Smooth muscle cell (in vitro differentiated cells): ENCODE data around the gene POC5. TPM values are rescaled to one million over a fixed set of nuclear protein-coding genes. Genes with fewer than 3 reads are reported as not detected.

Source experiments
- DNase-seq: peaks from one replicate; lab custom pipeline; 2025; ENCODE audit not compliant: unreplicated experiment; lab: John Stamatoyannopoulos, UW
- H2AFZ ChIP-seq: fragments of 200-600 bp; sonication (generic); 2 replicates; pipeline ENCODE4 v1.6.0; 2016; ENCODE audit warnings: antibody characterized with exemption, low read depth, mild to moderate bottlenecking
- H3F3A ChIP-seq: fragments of 200-600 bp; sonication (generic); 2 replicates; pipeline ENCODE4 v1.6.0; 2017; ENCODE audit warnings: antibody characterized with exemption, low read depth
- H3K27ac ChIP-seq: fragments of 200-600 bp; sonication (generic); 2 replicates; pipeline ENCODE4 v1.5.1; 2016; ENCODE audit warnings: low read depth, mild to moderate bottlenecking
- H3K27me3 ChIP-seq: fragments of 200-600 bp; sonication (generic); 2 replicates; pipeline ENCODE4 v1.6.1; 2016; ENCODE audit warnings: low read depth, mild to moderate bottlenecking
- H3K36me3 ChIP-seq: fragments of 200-600 bp; sonication (generic); 2 replicates; pipeline ENCODE4 v1.5.1; 2016; ENCODE audit warnings: low read depth
- H3K4me1 ChIP-seq: fragments of 200-600 bp; sonication (generic); 2 replicates; pipeline ENCODE4 v1.5.1; 2016; ENCODE audit warnings: low read depth
- H3K4me2 ChIP-seq: fragments of 200-600 bp; sonication (generic); 2 replicates; pipeline ENCODE4 v1.6.0; 2016; ENCODE audit warnings: mild to moderate bottlenecking
- H3K4me3 ChIP-seq: fragments of 200-600 bp; sonication (generic); 2 replicates; pipeline ENCODE4 v1.5.1; 2016; ENCODE audit warnings: mild to moderate bottlenecking
- H3K79me2 ChIP-seq: fragments of 200-600 bp; sonication (generic); 2 replicates; pipeline ENCODE4 v1.6.0; 2016; ENCODE audit warnings: low read depth, mild to moderate bottlenecking
- H3K9ac ChIP-seq: fragments of 200-600 bp; sonication (generic); 2 replicates; pipeline ENCODE4 v1.6.0; 2016; ENCODE audit warnings: low read depth
- H3K9me3 ChIP-seq: fragments of 200-600 bp; sonication (generic); replicated peaks from 2 replicates; pipeline ENCODE4 v1.5.1; 2016; ENCODE audit warnings: low read depth
- H4K20me1 ChIP-seq: fragments of 200-600 bp; sonication (generic); 2 replicates; pipeline ENCODE4 v1.6.0; 2016; ENCODE audit warnings: low read depth
- WGBS: methylation state at CpG from one replicate; pipeline ENCODE4 v1.1.7; 2016; ENCODE audit warnings: low lambda C conversion rate; 5-methylcytosine and 5-hydroxymethylcytosine counted together
- polyA plus RNA-seq: library from polyadenylated mRNA; unstranded; fragments of >200 nt; fragmentation: Nextera tagmentation; extraction: Ambion mirVana; gene quantifications from 2 replicates; pipeline ENCODE4 v1.2.1, GENCODE V29; 2016
- total RNA-seq: library from RNA; depleted of rRNA; stranded (reverse); fragments of >200 nt; gene quantifications from 2 replicates; pipeline ENCODE4 v1.2.3, GENCODE V29; 2014
- TF ChIP-seq, protein P1 (sequence below): fragments of 200-600 bp; sonication (generic); IDR thresholded peaks from 2 replicates; pipeline ENCODE4 v1.5.1; 2017; ENCODE audit warnings: borderline replicate concordance, mild to moderate bottlenecking, antibody characterized with exemption; ENCODE audit not compliant: insufficient read depth, poor library complexity, severe bottlenecking

POC5 gene
- total and polyA plus RNA-seq, 2 experiments from 2014 or later, result 4.8 to 15.4 TPM

DNA sequence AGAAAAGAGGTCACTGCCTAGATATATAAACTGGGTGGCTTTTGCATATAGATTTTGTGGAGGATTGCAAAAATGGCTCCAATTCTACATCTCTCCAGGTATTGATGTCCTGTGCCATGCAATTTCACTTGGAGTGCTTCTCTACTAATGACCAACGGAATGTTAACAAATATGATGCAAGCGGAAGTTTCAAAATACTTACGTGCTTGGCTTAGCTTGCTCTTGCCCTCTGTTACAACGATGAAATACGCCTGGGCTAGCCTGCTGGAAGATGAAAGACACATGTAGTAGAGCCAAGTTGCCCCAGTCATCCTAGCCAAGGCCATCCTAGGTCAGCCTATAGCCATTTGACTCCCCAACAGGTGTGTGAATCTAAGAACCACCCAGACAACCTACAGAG is 3.6 kb upstream of the POC5 start:
- TF ChIP-seq, protein P1, sequence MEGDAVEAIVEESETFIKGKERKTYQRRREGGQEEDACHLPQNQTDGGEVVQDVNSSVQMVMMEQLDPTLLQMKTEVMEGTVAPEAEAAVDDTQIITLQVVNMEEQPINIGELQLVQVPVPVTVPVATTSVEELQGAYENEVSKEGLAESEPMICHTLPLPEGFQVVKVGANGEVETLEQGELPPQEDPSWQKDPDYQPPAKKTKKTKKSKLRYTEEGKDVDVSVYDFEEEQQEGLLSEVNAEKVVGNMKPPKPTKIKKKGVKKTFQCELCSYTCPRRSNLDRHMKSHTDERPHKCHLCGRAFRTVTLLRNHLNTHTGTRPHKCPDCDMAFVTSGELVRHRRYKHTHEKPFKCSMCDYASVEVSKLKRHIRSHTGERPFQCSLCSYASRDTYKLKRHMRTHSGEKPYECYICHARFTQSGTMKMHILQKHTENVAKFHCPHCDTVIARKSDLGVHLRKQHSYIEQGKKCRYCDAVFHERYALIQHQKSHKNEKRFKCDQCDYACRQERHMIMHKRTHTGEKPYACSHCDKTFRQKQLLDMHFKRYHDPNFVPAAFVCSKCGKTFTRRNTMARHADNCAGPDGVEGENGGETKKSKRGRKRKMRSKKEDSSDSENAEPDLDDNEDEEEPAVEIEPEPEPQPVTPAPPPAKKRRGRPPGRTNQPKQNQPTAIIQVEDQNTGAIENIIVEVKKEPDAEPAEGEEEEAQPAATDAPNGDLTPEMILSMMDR, result no peak
- Histone ChIP-seq H3K9ac (no peak overlapping the region), H3K27me3 (no peaks in the 10 kb centered on the region), H3K4me1 (peaks cover 6% of the 10 kb centered on the region), H3K9me3 (no peaks in the 10 kb centered on the region), H3K4me2 (no peak overlapping the region), H4K20me1 (no peaks in the 10 kb centered on the region), H3F3A (no peaks in the 10 kb centered on the region), H3K4me3 (no peak overlapping the region), H3K27ac (no peak overlapping the region), H3K79me2 (peaks cover 3% of the 10 kb centered on the region), H2AFZ (no peak overlapping the region), H3K36me3 (no peaks in the 10 kb centered on the region)
- 86% methylated on average over 5 of the region's 5 CpGs for WGBS
- DNase-seq, result no peak

DNA sequence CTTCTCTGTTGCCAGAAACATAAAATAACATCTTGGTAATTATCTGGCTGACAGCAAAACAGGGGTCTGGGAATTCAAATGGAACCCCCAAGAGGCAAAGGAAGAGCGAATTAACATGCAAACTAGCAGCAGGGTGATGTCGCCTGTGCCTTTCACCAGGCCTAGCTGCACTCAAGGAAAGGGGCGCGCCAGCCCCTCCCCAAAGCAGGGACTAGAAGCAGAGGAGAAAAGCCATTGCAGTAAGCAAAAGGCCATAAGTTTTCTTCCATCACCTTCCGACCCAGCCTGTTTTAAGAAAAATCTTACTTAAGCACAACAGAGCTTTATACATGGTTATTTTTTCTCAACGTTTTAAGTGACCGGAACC is 539 bp downstream of the POC5 start:
- WGBS, result 2% methylated on average over 7 of the region's 7 CpGs
- no peaks in the 10 kb centered on the region for H3K27me3 ChIP-seq
- H3K4me2 ChIP-seq, result peak overlapping the region; percentile 87
- DNase-seq, result no peak
- no peaks in the 10 kb centered on the region for H4K20me1 ChIP-seq
- H2AFZ ChIP-seq, result peak overlapping the region; percentile 93
- TF ChIP-seq, protein P1, result no peak
- H3K27ac ChIP-seq, result peak overlapping the region; percentile 53
- H3K4me3 ChIP-seq, result peak overlapping the region; percentile 75
- no peaks in the 10 kb centered on the region for H3K36me3 ChIP-seq
- H3K79me2 ChIP-seq, result peaks cover 13% of the 10 kb centered on the region
- H3K9me3 ChIP-seq, result no peaks in the 10 kb centered on the region
- no peaks in the 10 kb centered on the region for H3F3A ChIP-seq
- H3K9ac ChIP-seq, result peak overlapping the region; percentile 49
- peaks cover 7% of the 10 kb centered on the region for H3K4me1 ChIP-seq

GRCh38 chr5:75712091-75712490 is 5.1 kb downstream of the POC5 start:
- Histone ChIP-seq H3K4me2 (no peak overlapping the region), H2AFZ (no peak overlapping the region), H3K4me1 (peaks cover 7% of the 10 kb centered on the region), H3K4me3 (no peak overlapping the region), H3K79me2 (peaks cover 13% of the 10 kb centered on the region), H3K36me3 (no peaks in the 10 kb centered on the region), H3K9me3 (no peaks in the 10 kb centered on the region), H3K9ac (no peak overlapping the region), H4K20me1 (no peaks in the 10 kb centered on the region), H3K27ac (no peak overlapping the region), H3K27me3 (no peaks in the 10 kb centered on the region), H3F3A (no peaks in the 10 kb centered on the region)
- WGBS, result 95% methylated on average over 2 of the region's 2 CpGs
- TF ChIP-seq, protein P1, result no peak
- DNase-seq, result no peak

DNA sequence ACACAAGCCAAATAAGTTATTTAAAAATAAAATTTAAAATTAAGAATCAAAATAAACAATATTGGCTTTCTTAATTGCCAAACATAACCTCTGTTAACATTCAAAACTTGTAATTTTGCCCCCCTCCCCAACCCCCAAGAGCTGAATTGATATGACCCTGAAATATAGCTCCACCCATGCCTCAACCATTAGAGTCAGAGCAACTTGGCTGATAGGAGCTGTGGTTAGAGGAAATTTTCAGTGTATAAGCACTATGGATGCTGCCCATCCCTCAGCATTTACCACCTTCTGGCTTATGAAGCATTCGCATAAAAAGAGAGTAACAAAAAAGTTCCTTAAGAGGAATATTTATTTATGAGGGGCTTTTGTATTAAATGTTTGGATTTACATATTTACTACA is 6.1 kb downstream of the POC5 start:
- no peaks in the 10 kb centered on the region for H3K27me3 ChIP-seq
- H3K79me2 ChIP-seq, result peaks cover 13% of the 10 kb centered on the region
- peaks cover 3% of the 10 kb centered on the region for H3K4me1 ChIP-seq
- H3K9me3 ChIP-seq, result no peaks in the 10 kb centered on the region
- no peak overlapping the region for H3K27ac ChIP-seq
- no peak overlapping the region for H2AFZ ChIP-seq
- no peaks in the 10 kb centered on the region for H3K36me3 ChIP-seq
- WGBS, result 98% methylated on average over 1 of the region's 1 CpG
- H4K20me1 ChIP-seq, result no peaks in the 10 kb centered on the region
- H3K9ac ChIP-seq, result no peak overlapping the region
- no peak overlapping the region for H3K4me3 ChIP-seq
- TF ChIP-seq, protein P1, result no peak
- H3F3A ChIP-seq, result no peaks in the 10 kb centered on the region
- no peak overlapping the region for H3K4me2 ChIP-seq
- no peak for DNase-seq
